ENCODE results near the gene CD274. TPM values are rescaled to one million over a fixed set of nuclear protein-coding genes. Genes with fewer than 3 reads are reported as not detected.

The CD274 gene
- total and polyA plus RNA-seq, 2 of the 8 experiments (the other 6 are each of a cell fraction or from before 2014, with no cell fraction given): 0.08 to 0.15 TPM

DNA sequence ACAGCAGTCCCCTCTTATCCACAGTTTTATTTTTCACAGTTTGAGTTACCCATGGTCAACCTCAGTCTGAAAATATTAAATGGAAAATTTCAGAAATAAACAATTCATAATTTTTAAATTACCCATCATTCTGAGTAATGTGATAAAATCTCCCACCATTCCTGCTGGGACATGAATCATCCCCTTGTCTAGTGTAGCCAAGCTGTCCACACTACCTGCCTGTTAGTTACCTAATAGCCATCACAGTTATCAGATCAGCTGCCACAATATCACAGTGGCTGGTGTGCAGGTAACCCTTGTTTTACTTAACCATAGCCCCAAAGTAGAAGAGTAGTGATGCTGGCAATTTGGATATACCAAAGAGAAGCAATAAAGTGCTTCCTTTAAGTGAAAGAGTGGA lies 23.3 kb upstream of the CD274 start:
- Histone ChIP-seq H3K23me2 (ENCODE audit: low read depth, low read length) (no peaks in the 10 kb centered on the region), H3K79me2 (ENCODE audit: control insufficient read depth in 1 of 2, insufficient read depth in 2 of 2, low read length in 2 of 2) (no peaks in the 10 kb centered on the region), H3K4me1 (replicated peaks in 1 of 4; ENCODE audit: control insufficient read depth in 3 of 4, insufficient read depth in 4 of 4, low read length in 3 of 4) (no peaks in the 10 kb centered on the region), H3K27me3 (replicated peaks in 1 of 4; ENCODE audit: control insufficient read depth in 3 of 4, extremely low read depth in 1 of 4, insufficient read depth in 3 of 4, low read length in 3 of 4) (no peaks in the 10 kb centered on the region), H3K27ac (ENCODE audit: low read depth, low read length) (no peak overlapping the region), H3K56ac (replicated peaks; ENCODE audit: insufficient read length, low read depth, low read length) (no peak overlapping the region), H3K4me3 (ENCODE audit: extremely low read depth in 1 of 4, insufficient read depth in 2 of 4, low read depth in 3 of 4, low read length in 4 of 4) (no peak overlapping the region), H3K36me3 (ENCODE audit: control insufficient read depth in 2 of 4, insufficient read depth in 4 of 4, low read length in 3 of 4) (no peaks in the 10 kb centered on the region; a peak in 1 of 8 replicates), H3K9ac (replicated peaks in 1 of 4; ENCODE audit: extremely low read depth in 1 of 4, low read depth in 3 of 4, low read length in 3 of 4) (no peak overlapping the region), H3K79me1 (ENCODE audit: low read depth, low read length) (no peaks in the 10 kb centered on the region), H3K4ac (replicated peaks; ENCODE audit: insufficient read length, low read depth, low read length) (no peak overlapping the region), H2BK5ac (ENCODE audit: low read depth, low read length) (no peak overlapping the region), H2AFZ (ENCODE audit: low read length) (no peak overlapping the region), H4K20me1 (replicated peaks in 1 of 2; ENCODE audit: control insufficient read depth in 1 of 2, insufficient read depth in 2 of 2, low read length in 2 of 2) (no peaks in the 10 kb centered on the region), H2BK15ac (ENCODE audit: low read length) (no peak overlapping the region), H3K9me3 (ENCODE audit: insufficient read depth in 2 of 2, low read depth in 1 of 2, low read length in 1 of 2) (no peaks in the 10 kb centered on the region), H2BK120ac (replicated peaks; ENCODE audit: low read depth, low read length) (no peak overlapping the region), H2AK5ac (ENCODE audit: low read depth, low read length) (no peak overlapping the region), H2BK12ac (ENCODE audit: low read depth, low read length) (no peak overlapping the region), H3K14ac (ENCODE audit: insufficient read length) (no peak overlapping the region), H2BK20ac (ENCODE audit: low read length) (no peak overlapping the region), H3K23ac (ENCODE audit: insufficient read length) (no peak overlapping the region), H4K91ac (replicated peaks; ENCODE audit: insufficient read length, low read length) (no peak overlapping the region), H4K5ac (ENCODE audit: insufficient read length, low read depth, low read length) (no peak overlapping the region), H4K8ac (ENCODE audit: extremely low read depth, insufficient read depth, low read length) (no peak overlapping the region; the same call in 1 of the 2 replicates), H3K4me2 (ENCODE audit: insufficient read depth in 1 of 2, low read depth in 2 of 2, low read length in 2 of 2) (no peak overlapping the region), H3K18ac (ENCODE audit: extremely low read depth, low read length) (no peak overlapping the region)
- ChIA-PET CTCF (ENCODE audit: partially characterized antibody) (interaction anchor here (1.3 to 2.6 kb wide), 5 partner anchors 10 to 241 kb away, joined by 5 to 17 read pairs (median 5); partner anchors contain the start of gene INSL6), POLR2A (ENCODE audit: partially characterized antibody) (no interaction called here)
- FAIRE-seq: no peak
- no peak for DNase-seq (ENCODE audit: low read depth in 1 of 2, low spot score in 2 of 2)
- TF ChIP-seq CEBPB (IDR thresholded peaks at IDR 0.05; ENCODE audit: low read depth, low read length) (no peak), SP4 (IDR thresholded peaks at IDR 0.05; ENCODE audit: low read length) (no peak), SP2 (IDR thresholded peaks at IDR 0.05; ENCODE audit: low read length) (no peak), CTBP2 (IDR thresholded peaks at IDR 0.05; ENCODE audit: borderline replicate concordance, insufficient read depth, insufficient read length, low read length) (no peak), ASH2L (IDR thresholded peaks at IDR 0.05; ENCODE audit: low read length) (no peak), POLR2AphosphoS5 (IDR thresholded peaks at IDR 0.05; ENCODE audit: low read depth, low read length) (no peak)
- TF ChIP-seq, protein P1, sequence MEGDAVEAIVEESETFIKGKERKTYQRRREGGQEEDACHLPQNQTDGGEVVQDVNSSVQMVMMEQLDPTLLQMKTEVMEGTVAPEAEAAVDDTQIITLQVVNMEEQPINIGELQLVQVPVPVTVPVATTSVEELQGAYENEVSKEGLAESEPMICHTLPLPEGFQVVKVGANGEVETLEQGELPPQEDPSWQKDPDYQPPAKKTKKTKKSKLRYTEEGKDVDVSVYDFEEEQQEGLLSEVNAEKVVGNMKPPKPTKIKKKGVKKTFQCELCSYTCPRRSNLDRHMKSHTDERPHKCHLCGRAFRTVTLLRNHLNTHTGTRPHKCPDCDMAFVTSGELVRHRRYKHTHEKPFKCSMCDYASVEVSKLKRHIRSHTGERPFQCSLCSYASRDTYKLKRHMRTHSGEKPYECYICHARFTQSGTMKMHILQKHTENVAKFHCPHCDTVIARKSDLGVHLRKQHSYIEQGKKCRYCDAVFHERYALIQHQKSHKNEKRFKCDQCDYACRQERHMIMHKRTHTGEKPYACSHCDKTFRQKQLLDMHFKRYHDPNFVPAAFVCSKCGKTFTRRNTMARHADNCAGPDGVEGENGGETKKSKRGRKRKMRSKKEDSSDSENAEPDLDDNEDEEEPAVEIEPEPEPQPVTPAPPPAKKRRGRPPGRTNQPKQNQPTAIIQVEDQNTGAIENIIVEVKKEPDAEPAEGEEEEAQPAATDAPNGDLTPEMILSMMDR (IDR thresholded peaks at IDR 0.05; ENCODE audit: control extremely low read depth in 1 of 3, insufficient read depth in 1 of 3, low read depth in 1 of 3, low read length in 3 of 3): no peak
- TF ChIP-seq, protein P2, sequence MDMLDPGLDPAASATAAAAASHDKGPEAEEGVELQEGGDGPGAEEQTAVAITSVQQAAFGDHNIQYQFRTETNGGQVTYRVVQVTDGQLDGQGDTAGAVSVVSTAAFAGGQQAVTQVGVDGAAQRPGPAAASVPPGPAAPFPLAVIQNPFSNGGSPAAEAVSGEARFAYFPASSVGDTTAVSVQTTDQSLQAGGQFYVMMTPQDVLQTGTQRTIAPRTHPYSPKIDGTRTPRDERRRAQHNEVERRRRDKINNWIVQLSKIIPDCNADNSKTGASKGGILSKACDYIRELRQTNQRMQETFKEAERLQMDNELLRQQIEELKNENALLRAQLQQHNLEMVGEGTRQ (IDR thresholded peaks at IDR 0.05; ENCODE audit: low read length): no peak
- TF ChIP-seq, protein P3, sequence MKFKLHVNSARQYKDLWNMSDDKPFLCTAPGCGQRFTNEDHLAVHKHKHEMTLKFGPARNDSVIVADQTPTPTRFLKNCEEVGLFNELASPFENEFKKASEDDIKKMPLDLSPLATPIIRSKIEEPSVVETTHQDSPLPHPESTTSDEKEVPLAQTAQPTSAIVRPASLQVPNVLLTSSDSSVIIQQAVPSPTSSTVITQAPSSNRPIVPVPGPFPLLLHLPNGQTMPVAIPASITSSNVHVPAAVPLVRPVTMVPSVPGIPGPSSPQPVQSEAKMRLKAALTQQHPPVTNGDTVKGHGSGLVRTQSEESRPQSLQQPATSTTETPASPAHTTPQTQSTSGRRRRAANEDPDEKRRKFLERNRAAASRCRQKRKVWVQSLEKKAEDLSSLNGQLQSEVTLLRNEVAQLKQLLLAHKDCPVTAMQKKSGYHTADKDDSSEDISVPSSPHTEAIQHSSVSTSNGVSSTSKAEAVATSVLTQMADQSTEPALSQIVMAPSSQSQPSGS (IDR thresholded peaks at IDR 0.05; ENCODE audit: low read length): no peak
